ENCODE data around the gene KIF15. TPM values are rescaled to one million over a fixed set of nuclear protein-coding genes. Genes with fewer than 3 reads are reported as not detected.

KIF15 gene, protein sequence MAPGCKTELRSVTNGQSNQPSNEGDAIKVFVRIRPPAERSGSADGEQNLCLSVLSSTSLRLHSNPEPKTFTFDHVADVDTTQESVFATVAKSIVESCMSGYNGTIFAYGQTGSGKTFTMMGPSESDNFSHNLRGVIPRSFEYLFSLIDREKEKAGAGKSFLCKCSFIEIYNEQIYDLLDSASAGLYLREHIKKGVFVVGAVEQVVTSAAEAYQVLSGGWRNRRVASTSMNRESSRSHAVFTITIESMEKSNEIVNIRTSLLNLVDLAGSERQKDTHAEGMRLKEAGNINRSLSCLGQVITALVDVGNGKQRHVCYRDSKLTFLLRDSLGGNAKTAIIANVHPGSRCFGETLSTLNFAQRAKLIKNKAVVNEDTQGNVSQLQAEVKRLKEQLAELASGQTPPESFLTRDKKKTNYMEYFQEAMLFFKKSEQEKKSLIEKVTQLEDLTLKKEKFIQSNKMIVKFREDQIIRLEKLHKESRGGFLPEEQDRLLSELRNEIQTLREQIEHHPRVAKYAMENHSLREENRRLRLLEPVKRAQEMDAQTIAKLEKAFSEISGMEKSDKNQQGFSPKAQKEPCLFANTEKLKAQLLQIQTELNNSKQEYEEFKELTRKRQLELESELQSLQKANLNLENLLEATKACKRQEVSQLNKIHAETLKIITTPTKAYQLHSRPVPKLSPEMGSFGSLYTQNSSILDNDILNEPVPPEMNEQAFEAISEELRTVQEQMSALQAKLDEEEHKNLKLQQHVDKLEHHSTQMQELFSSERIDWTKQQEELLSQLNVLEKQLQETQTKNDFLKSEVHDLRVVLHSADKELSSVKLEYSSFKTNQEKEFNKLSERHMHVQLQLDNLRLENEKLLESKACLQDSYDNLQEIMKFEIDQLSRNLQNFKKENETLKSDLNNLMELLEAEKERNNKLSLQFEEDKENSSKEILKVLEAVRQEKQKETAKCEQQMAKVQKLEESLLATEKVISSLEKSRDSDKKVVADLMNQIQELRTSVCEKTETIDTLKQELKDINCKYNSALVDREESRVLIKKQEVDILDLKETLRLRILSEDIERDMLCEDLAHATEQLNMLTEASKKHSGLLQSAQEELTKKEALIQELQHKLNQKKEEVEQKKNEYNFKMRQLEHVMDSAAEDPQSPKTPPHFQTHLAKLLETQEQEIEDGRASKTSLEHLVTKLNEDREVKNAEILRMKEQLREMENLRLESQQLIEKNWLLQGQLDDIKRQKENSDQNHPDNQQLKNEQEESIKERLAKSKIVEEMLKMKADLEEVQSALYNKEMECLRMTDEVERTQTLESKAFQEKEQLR (N-terminal part only)
- 26.1 and 28.9 TPM in 2 replicates for total RNA-seq (2014; rRNA removed; shearing (Covaris generic))

DNA sequence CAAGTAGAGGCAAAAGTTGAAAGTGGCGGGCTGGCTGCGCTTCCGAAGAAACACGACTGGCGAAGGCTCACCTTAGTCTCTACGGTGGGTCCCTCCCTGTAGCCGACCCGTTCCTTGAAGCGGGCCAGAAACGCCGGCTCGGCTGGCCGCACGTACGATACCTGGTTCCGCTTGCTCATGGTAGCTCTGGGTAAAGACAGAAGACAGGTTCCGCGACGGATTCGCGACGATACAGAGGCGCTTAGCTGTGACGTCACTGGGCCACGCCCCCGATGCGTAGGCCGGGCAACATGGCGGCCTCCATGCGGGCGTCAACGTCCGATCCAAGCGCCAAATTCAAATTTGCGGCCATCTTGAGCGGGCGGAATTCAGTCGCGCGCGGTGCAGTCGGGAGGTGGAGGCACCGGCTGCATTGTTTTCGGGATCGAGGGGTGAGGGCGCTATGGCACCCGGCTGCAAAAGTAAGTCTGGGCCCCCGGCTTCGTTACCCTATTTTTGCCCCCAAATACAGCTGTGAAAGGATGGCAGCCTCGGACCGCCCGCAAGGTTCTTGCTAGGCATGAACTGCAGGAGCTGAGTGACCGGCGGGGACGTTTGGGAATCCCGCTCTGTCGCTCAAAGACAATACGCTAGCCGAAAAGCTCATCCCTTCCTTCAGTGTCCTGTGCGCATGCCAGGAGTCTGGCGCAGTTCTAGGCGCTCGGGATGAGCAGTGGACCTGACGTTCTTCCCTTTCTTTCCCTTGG lies at the start of gene KIF15, which contains the start of gene KIAA1143:
TSS of gene KIF15 (plus strand) at position 371 of the 746 bp plus-strand sequence. CDS start at position 443, 72 bp downstream.
TSS of gene KIAA1143 (minus strand) at position 196 of the 746 bp plus-strand sequence. CDS start at position 179, 17 bp downstream.
- H3K4me1 ChIP-seq (replicated peaks): peaks cover 9% of the 10 kb centered on the region; the same call in 1 of the 2 replicates
- H3K36me3 ChIP-seq: peaks cover 56% of the 10 kb centered on the region
- H3K27me3 ChIP-seq (replicated peaks): no peaks in the 10 kb centered on the region
- peak within 1 kb of the TSS; percentile 69 for H3K4me3 ChIP-seq
- peak within 1 kb of the TSS; percentile 68 for H3K27ac ChIP-seq
- H3K9me3 ChIP-seq (replicated peaks): peaks cover 2% of the 10 kb centered on the region; the same call in 1 of the 2 replicates
- peak; percentile 90 to 93 for DNase-seq (ENCODE audit: low read depth in 1 of 2, low spot score in 2 of 2)

DNA sequence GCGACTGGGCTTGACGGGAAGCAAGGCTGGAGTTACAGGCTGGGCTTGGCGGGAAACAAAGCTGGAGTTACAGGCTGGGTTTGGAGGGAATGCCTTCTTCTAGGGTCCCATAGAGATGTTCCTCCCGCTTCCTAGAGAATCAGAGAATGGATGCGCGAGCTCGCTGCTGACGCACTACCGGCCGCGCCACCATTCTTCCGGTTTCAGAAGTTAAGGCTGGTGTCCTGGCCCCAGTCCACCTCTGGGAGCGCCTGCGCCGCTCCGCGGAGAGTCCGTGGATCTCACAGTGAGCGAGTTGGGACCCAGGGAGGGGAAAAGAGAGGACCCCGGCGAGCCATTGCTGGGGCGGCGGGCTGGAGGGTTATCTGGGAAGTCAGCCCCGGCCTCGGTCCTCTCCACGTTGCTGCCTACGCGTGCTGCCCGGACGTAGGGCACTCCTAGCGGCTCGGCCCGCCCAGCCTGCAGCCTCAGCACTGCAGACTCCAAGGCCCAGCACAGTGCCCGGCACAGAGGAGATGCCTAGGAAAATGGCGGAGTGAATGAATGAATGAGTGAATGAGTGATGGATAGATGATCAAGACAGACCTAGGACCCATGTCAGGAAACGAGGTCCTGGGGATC lies 49.0 kb upstream of the KIF15 start, which contains the start of gene ZNF502:
TSS of gene ZNF502 (plus strand) at position 206 of the 621 bp plus-strand sequence. CDS start 7,602 bp downstream, outside the sequence.
- peak; percentile 14 to 58 for DNase-seq (ENCODE audit: low read depth in 1 of 2, low spot score in 2 of 2)
- peaks cover 18% of the 10 kb centered on the region for H3K9me3 ChIP-seq (replicated peaks)
- no peaks in the 10 kb centered on the region for H3K4me1 ChIP-seq (replicated peaks)
- peak within 1 kb of the TSS; percentile 43 for H3K4me3 ChIP-seq
- H3K27ac ChIP-seq: no peak within 1 kb of the TSS
- no peaks in the 10 kb centered on the region for H3K27me3 ChIP-seq (replicated peaks)
- H3K36me3 ChIP-seq: no peaks in the 10 kb centered on the region

DNA sequence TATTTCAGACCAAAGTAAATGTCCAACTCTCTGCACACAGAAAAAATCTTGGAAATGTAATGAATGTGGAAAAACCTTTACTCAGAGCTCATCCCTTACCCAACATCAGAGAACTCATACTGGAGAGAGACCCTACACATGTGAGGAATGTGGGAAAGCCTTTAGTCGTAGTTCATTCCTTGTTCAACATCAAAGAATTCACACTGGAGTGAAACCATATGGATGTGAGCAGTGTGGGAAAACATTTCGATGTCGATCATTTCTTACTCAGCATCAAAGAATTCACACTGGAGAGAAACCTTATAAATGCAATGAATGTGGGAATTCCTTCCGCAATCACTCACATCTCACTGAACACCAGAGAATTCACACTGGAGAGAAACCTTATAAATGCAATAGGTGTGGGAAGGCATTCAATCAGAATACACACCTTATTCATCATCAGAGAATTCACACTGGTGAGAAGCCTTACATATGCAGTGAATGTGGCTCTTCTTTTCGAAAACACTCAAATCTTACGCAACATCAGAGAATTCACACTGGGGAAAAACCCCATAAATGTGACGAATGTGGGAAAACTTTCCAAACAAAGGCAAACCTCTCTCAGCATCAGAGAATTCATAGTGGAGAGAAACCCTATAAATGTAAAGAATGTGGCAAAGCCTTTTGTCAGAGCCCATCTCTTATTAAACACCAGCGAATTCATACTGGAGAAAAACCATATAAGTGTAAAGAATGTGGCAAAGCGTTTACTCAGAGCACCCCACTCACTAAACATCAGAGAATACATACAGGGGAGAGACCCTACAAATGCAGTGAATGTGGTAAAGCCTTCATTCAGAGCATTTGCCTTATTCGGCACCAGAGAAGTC lies 40.1 kb upstream of the KIF15 start:
- DNase-seq (ENCODE audit: low read depth in 1 of 2, low spot score in 2 of 2): no peak
- H3K4me1 ChIP-seq (replicated peaks): no peaks in the 10 kb centered on the region
- H3K27me3 ChIP-seq (replicated peaks): no peaks in the 10 kb centered on the region
- H3K4me3 ChIP-seq: no peak overlapping the region
- peaks cover 25% of the 10 kb centered on the region for H3K9me3 ChIP-seq (replicated peaks)
- peaks cover 14% of the 10 kb centered on the region for H3K36me3 ChIP-seq
- H3K27ac ChIP-seq: no peak overlapping the region

DNA sequence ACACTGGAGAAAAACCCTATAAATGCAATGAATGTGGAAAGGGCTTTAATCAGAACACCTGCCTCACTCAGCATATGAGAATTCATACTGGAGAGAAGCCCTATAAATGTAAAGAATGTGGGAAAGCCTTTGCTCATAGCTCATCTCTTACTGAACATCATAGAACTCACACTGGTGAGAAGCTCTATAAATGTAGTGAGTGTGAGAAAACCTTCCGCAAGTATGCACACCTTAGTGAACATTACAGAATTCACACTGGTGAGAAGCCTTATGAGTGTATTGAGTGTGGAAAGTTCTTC lies 39.5 kb upstream of the KIF15 start:
- peaks cover 14% of the 10 kb centered on the region for H3K36me3 ChIP-seq
- no peak overlapping the region for H3K4me3 ChIP-seq

DNA sequence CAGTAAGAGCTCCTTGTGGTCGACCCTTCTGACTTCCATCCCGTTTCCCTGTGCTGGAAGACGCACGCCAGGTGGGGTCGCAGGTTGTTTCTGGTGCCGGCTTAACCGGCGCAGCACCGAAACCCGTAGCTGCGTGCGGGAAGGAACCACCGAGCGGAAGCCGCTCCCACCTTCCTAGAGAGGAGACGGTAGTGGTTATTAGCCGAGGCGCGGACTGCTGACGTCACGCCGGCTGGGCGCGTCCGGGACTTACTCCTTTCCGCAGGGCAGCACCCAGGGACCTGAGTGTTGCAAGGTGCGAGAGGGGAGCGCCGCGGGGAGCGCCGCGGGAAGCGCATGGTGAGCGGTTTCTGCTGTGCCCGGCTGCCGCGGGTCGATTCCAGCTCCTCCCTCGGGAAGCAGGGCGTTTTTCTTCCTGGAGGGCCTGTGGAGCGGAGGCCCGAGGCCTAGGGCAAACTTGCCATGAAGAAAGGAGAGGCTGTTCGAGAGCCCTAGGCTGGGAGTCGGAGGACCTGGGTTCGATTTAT lies 32.1 kb upstream of the KIF15 start, which contains the start of gene ZNF501:
TSS of gene ZNF501 (plus strand) at position 252 of the 527 bp plus-strand sequence. CDS start 4,787 bp downstream, outside the sequence.
- Histone ChIP-seq H3K27ac (no peak within 1 kb of the TSS), H3K36me3 (peaks cover 3% of the 10 kb centered on the region; the same call in 1 of the 2 replicates), H3K4me3 (peak within 1 kb of the TSS; percentile 45), H3K4me1 (replicated peaks) (peaks cover 8% of the 10 kb centered on the region), H3K9me3 (replicated peaks) (peaks cover 16% of the 10 kb centered on the region), H3K27me3 (replicated peaks) (no peaks in the 10 kb centered on the region)
- peak; percentile 52 to 76 for DNase-seq (ENCODE audit: low read depth in 1 of 2, low spot score in 2 of 2)

More for the DNA sequence above, 39.5 kb upstream of the KIF15 start:
- H3K4me1 ChIP-seq (replicated peaks): no peaks in the 10 kb centered on the region
- no peak overlapping the region for H3K27ac ChIP-seq
- DNase-seq (ENCODE audit: low read depth in 1 of 2, low spot score in 2 of 2): no peak
- no peaks in the 10 kb centered on the region for H3K27me3 ChIP-seq (replicated peaks)
- H3K9me3 ChIP-seq (replicated peaks): peaks cover 23% of the 10 kb centered on the region

DNA sequence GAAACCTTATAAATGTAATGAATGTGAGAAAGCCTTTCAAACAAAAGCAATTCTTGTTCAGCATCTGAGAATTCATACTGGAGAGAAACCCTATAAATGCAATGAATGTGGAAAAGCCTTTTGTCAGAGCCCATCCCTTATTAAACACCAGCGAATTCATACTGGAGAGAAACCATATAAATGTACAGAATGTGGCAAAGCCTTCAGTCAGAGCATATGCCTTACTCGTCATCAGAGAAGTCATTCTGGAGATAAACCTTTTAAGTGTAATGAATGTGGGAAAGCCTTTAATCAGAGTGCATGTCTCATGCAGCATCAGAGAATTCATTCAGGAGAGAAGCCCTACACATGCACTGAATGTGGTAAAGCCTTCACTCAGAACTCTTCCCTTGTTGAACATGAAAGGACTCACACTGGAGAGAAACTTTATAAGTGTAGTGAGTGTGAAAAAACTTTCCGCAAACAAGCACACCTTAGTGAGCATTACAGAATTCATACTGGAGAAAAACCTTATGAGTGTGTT lies 26.9 kb upstream of the KIF15 start:
- peaks cover 3% of the 10 kb centered on the region; the same call in 1 of the 2 replicates for H3K36me3 ChIP-seq
- peaks cover 14% of the 10 kb centered on the region for H3K9me3 ChIP-seq (replicated peaks)
- H3K27me3 ChIP-seq (replicated peaks): no peaks in the 10 kb centered on the region
- no peak overlapping the region for H3K27ac ChIP-seq
- DNase-seq (ENCODE audit: low read depth in 1 of 2, low spot score in 2 of 2): no peak
- H3K4me3 ChIP-seq: no peak overlapping the region
- H3K4me1 ChIP-seq (replicated peaks): peaks cover 2% of the 10 kb centered on the region

DNA sequence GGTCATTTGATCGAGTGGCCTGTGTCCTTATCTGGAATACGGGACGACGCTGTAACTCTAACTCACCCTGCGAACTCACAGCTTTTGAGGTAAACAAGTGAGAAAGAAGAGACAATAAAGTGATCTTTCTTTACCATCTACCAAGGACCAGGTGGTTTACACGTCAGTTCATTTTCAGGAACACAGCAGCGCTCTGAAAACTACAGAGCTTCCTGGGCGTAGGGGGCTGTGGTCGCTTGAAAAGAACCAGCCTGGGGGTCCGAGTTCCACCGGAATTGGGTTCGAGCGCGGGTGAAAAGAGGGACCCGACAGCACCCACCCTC lies 532 bp upstream of the KIF15 start:
- DNase-seq (ENCODE audit: low read depth in 1 of 2, low spot score in 2 of 2): no peak
- Histone ChIP-seq H3K36me3 (peaks cover 57% of the 10 kb centered on the region), H3K27me3 (replicated peaks) (no peaks in the 10 kb centered on the region), H3K9me3 (replicated peaks) (peaks cover 2% of the 10 kb centered on the region; the same call in 1 of the 2 replicates), H3K27ac (peak overlapping the region; percentile 68), H3K4me1 (replicated peaks) (peaks cover 9% of the 10 kb centered on the region; the same call in 1 of the 2 replicates), H3K4me3 (peak overlapping the region; percentile 69)

DNA sequence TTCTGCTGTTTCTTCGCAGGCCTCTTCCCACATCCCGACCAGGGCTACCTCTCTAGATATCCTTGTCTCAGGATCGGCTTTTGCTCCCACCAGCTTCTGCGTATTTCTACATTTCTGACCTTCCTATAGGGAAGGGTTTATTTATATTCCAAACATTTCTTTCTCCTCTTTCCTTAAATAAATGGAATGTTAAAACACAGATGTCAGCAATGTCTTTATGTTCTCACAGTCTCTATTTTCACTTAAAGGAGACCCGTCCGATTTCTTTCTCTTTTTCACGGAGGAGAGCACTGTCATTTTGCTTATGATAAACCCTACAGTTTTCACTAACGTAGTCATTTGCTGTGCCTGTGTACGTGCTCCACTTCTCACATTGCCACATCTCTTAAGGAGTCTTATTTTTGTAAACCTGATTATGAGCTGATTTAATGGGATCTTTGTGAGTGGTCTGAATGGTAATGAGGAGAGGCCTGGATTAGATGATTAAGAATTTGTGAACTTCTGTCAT lies 630 bp downstream of the KIF15 start:
- H3K27me3 ChIP-seq (replicated peaks): no peaks in the 10 kb centered on the region
- H3K36me3 ChIP-seq: peaks cover 55% of the 10 kb centered on the region
- peak overlapping the region; percentile 68 for H3K27ac ChIP-seq
- peak overlapping the region; percentile 69 for H3K4me3 ChIP-seq
- DNase-seq (ENCODE audit: low read depth in 1 of 2, low spot score in 2 of 2): no peak
- peaks cover 2% of the 10 kb centered on the region; the same call in 1 of the 2 replicates for H3K9me3 ChIP-seq (replicated peaks)
- peaks cover 9% of the 10 kb centered on the region; the same call in 1 of the 2 replicates for H3K4me1 ChIP-seq (replicated peaks)

DNA sequence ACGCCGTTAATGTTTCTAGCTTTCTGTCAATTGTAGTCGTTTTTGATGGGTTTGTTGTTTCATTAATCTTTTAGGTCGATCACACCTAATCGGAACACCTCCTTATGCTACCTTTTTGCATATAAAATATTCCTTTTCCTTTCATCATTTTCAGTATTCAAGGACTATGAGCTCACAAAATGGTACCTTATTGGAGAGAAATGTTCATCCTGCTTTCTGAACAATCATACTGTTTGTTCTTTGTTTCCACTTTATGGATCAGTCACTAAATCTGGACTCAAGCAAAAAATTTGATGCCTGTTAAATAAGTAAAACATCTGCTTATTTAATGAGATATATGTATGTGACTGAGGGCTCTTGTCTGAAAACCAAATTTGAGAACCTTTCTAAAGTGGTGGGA lies 1.1 kb downstream of the KIF15 start:
- H3K27ac ChIP-seq: peak overlapping the region; percentile 68
- H3K4me3 ChIP-seq: peak overlapping the region; percentile 69

DNA sequence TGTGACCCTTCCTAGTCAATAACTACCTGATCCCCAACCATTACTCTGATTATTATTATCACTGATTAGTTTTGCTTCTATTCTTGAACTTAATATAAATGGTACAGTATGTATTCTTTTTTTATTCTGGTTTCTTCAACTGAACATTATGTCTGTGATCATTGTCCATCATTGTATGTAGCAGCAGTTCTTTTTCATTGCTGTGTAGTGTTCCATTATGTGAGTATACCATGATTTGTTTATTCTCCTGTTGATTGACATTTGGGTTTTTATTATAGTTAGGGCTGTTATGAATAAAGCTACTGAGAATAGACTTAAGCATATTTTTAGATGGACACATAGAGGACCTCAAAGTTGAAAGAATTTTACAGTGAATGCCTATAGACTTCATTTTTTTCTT lies 2.7 kb downstream of the KIF15 start:
- Histone ChIP-seq H3K27ac (no peak overlapping the region), H3K4me3 (no peak overlapping the region), H3K4me1 (replicated peaks) (peaks cover 9% of the 10 kb centered on the region; the same call in 1 of the 2 replicates), H3K27me3 (replicated peaks) (no peaks in the 10 kb centered on the region), H3K9me3 (replicated peaks) (peaks cover 2% of the 10 kb centered on the region; the same call in 1 of the 2 replicates), H3K36me3 (peaks cover 46% of the 10 kb centered on the region)
- DNase-seq (ENCODE audit: low read depth in 1 of 2, low spot score in 2 of 2): no peak

More for the DNA sequence above, 1.1 kb downstream of the KIF15 start:
- Histone ChIP-seq H3K36me3 (peaks cover 53% of the 10 kb centered on the region), H3K9me3 (replicated peaks) (peaks cover 2% of the 10 kb centered on the region; the same call in 1 of the 2 replicates), H3K27me3 (replicated peaks) (no peaks in the 10 kb centered on the region), H3K4me1 (replicated peaks) (peaks cover 9% of the 10 kb centered on the region; the same call in 1 of the 2 replicates)
- no peak for DNase-seq (ENCODE audit: low read depth in 1 of 2, low spot score in 2 of 2)

Data from SJSA1 (cell line).